RWPE1 (cell line): ENCODE results near the gene TMEM267.
A peak's percentile ranks its signal among the peaks of the same experiment; 100 is the strongest.

Experiments
- CTCF ChIA-PET: fragments of 350-600 bp; sonication (Branson Sonifier 250); formaldehyde crosslinking; extraction: SDS; loops from one replicate; lab custom pipeline; 2021; lab: Yijun Ruan, JAX
- POLR2A ChIA-PET: fragments of 400-600 bp; formaldehyde crosslinking; extraction: SDS; loops from one replicate; lab custom pipeline; 2020; ENCODE audit warnings: antibody characterized with exemption; ENCODE audit not compliant: low non-redundant PET; lab: Yijun Ruan, JAX
- DNase-seq: peaks from one replicate; pipeline ENCODE4 v3.0.0; 2012; ENCODE audit warnings: low spot score
- H3K27ac ChIP-seq: fragments of 450-650 bp; 2 replicates; pipeline ENCODE4 v1.5.1; 2017
- TF ChIP-seq, protein P1 (sequence below): fragments of 450-650 bp; conservative IDR thresholded peaks from 2 replicates; pipeline ENCODE4 v1.5.1; 2017; ENCODE audit warnings: low read depth, mild to moderate bottlenecking

The TMEM267 gene, protein sequence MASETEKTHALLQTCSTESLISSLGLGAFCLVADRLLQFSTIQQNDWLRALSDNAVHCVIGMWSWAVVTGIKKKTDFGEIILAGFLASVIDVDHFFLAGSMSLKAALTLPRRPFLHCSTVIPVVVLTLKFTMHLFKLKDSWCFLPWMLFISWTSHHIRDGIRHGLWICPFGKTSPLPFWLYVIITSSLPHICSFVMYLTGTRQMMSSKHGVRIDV

DNA sequence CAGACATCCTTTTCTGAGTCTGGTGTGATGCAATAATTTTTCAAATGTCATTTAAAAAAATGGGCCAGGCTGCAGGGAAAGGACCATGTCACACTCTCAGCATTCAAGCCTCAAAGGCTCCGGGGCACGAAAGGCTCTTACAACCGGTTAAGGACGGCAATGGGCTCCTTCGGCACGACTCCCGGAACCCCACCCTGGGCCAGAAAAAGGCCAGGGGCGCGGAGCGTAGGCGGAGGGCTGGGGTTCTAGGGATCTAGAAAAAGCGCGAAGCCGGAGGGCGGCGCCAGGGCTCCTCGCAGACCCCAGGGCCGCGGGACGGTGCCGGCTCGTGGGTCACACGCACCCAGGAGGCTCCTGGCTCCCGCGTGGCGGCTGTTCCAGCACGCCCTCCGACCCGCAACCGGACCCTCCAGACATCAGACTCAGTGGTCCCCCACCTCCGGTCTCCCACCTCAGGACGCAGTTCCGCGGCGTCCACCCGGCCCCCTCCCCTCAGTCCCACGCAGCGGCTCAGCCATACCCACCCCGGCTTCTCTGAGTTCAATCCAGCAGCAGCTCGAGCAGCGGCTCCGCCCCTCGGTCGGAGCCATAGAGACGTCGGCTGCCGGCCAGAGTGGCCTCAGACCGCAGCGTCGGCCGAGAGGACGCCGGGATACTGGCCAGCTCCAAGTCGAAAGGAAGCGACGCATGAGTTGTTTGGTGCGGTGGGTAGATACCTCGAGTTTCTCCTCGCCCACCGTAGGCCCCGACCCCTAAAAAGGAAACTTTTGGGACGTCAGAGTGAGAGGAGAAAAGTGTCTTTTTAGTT lies at the start of gene TMEM267:
Gene TMEM267 (minus strand): TSS at position 568 of the 808 bp plus-strand sequence. CDS start 29,896 bp downstream, outside the sequence.
- H3K27ac ChIP-seq = peak within 1 kb of the TSS; percentile 94
- peak; percentile 89 for DNase-seq
- CTCF ChIA-PET = interaction anchor here (0.5 to 1.5 kb wide), 11 partner anchors 25 to 433 kb away, joined by 3 to 8 read pairs (median 4); partner anchors contain the start of gene HMGCS1
- TF ChIP-seq, protein P1, sequence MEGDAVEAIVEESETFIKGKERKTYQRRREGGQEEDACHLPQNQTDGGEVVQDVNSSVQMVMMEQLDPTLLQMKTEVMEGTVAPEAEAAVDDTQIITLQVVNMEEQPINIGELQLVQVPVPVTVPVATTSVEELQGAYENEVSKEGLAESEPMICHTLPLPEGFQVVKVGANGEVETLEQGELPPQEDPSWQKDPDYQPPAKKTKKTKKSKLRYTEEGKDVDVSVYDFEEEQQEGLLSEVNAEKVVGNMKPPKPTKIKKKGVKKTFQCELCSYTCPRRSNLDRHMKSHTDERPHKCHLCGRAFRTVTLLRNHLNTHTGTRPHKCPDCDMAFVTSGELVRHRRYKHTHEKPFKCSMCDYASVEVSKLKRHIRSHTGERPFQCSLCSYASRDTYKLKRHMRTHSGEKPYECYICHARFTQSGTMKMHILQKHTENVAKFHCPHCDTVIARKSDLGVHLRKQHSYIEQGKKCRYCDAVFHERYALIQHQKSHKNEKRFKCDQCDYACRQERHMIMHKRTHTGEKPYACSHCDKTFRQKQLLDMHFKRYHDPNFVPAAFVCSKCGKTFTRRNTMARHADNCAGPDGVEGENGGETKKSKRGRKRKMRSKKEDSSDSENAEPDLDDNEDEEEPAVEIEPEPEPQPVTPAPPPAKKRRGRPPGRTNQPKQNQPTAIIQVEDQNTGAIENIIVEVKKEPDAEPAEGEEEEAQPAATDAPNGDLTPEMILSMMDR = no peak
- POLR2A ChIA-PET = interaction anchor here (0.5 to 1.4 kb wide), 6 partner anchors 9 to 362 kb away, joined by 3 to 9 read pairs (median 3); partner anchors contain the start of gene C5orf34

DNA sequence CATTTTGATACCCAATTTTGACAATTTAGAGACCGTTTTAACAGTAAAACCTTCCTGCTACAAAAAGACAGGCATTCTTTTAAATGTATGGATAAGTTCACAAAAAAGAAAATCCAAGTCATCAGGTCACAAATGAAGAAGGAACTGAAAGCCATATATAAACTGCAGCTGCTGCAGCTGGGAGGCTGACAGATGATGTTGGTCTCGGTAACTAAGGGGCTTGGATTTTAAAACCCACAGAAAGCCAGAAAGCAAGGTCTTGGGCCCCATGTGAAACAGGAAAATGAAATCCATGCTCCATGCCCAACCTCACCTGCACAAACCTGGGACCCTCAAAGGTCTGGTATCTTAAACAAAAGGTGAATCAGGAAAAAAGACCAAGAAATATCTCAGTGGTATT lies 47.0 kb upstream of the TMEM267 start:
- CTCF ChIA-PET = no interaction called here

DNA sequence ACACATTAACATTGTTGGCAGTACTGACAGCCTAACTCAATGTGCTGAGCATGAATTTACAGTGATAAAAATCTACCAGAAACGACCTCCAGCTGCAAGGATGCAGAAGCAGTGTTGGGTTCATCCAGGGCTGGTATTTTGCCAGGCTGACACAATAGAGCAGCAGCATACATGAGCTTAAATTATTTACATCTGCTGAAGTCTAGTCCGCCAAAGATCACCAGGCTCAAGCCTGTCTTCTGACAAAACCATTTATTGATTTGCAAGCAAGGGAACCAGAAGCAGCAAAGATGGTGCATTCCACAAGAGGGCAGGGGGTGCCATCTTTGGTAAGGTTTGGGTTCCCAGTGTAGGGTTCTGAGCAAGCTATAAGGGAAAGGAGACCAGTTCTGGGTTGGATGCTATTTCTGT lies 40.0 kb upstream of the TMEM267 start:
- ChIA-PET POLR2A (no interaction called here), CTCF (interaction anchor here (0.6 to 0.7 kb wide), 2 partner anchors 224 to 329 kb away, joined by 3 read pairs; no protein-coding TSS in a partner anchor)
- no peak overlapping the region for H3K27ac ChIP-seq
- TF ChIP-seq, protein P1 = no peak
- no peak for DNase-seq

More for the DNA sequence above, 47.0 kb upstream of the TMEM267 start:
- no peak overlapping the region for H3K27ac ChIP-seq
- POLR2A ChIA-PET = no interaction called here
- DNase-seq = no peak
- TF ChIP-seq, protein P1 = no peak

DNA sequence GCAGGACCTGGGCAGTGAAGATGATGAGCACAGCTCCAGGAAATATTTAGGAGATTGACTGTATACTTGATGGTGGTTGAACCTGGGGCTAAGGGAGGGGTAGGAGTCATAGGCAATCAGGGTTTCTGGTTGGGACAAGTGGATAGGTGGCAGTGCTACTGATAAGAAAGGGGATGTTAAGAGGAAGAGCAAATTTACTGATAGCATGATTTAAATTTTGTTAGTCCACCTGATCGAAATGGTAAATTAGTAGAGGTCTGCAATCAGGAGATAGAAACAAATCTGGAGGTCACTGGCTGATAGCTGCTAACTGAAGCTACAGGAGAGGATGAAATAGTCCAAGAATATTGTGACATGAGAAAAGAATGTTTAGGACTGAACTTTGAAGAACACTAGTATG lies 37.0 kb upstream of the TMEM267 start:
- TF ChIP-seq, protein P1 = no peak
- CTCF ChIA-PET = no interaction called here
- DNase-seq = no peak
- POLR2A ChIA-PET = no interaction called here
- H3K27ac ChIP-seq = no peak overlapping the region

DNA sequence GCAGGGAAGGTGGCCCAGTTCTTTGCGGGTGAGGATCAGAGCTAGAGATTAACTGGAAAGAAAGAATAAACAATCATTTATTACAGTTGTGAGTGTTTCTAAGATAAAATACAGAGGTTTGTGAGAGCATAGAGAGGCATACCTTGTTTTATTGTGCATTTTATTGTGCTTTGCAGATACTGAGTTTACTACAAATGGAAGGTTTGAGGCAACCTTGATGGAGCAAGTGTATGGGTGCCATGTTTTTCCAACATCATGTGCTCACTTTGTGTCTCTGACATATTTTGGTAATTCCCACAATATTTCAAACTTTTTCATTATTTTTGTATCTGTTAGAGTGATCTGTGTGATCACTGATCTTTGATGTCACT lies 32.0 kb upstream of the TMEM267 start:
- TF ChIP-seq, protein P1 = no peak
- no peak overlapping the region for H3K27ac ChIP-seq
- no peak for DNase-seq
- CTCF ChIA-PET = interaction anchor here (0.9 to 1.2 kb wide), 2 partner anchors 10 to 30 kb away, joined by 3 to 5 read pairs; no protein-coding TSS in a partner anchor
- POLR2A ChIA-PET = interaction anchor here (1.4 kb wide), 1 partner anchor 32 kb away, joined by 5 read pairs; the partner anchor contains the start of gene TMEM267
